ENCODE data around the gene ZACN.
"Not testable (repeated sequence)": the region's sequence is repeated elsewhere in the genome, so short reads cannot be mapped to it uniquely, and the experiment has no call there.

ZACN gene

GRCh38 chr17:76078860-76079534 lies at the start of gene ZACN:
Gene ZACN, plus strand, starts transcription at chr17:76079182. Its CDS starts 83 bp downstream, at chr17:76079265.
- no peak for DNase-seq (ENCODE audit: low spot score)

GRCh38 chr17:76032073-76032779 lies 46.8 kb upstream of the ZACN start:
- DNase-seq (ENCODE audit: low spot score), result no peak

- no peak for DNase-seq (ENCODE audit: low spot score)
Observed at GRCh38 chr17:76032780-76033108, 46.2 kb upstream of the ZACN start.

- no peak for DNase-seq (ENCODE audit: low spot score)
Observed at GRCh38 chr17:76033139-76033538, 45.8 kb upstream of the ZACN start.

- no peak for DNase-seq (ENCODE audit: low spot score)
Observed at GRCh38 chr17:76034428-76035350, 44.3 kb upstream of the ZACN start.

- DNase-seq (ENCODE audit: low spot score), result no peak
Observed at GRCh38 chr17:76036497-76037261, 42.3 kb upstream of the ZACN start.

- no peak for DNase-seq (ENCODE audit: low spot score)
Observed at GRCh38 chr17:76038050-76038449, 40.9 kb upstream of the ZACN start.

GRCh38 chr17:76039121-76039520 lies 39.9 kb upstream of the ZACN start:
- DNase-seq (ENCODE audit: low spot score), result no peak

- DNase-seq (ENCODE audit: low spot score), result no peak
Observed at GRCh38 chr17:76040376-76040775, 38.6 kb upstream of the ZACN start.

GRCh38 chr17:76042868-76043267 lies 36.1 kb upstream of the ZACN start:
- DNase-seq (ENCODE audit: low spot score), result not testable (repeated sequence)

- not testable (repeated sequence) for DNase-seq (ENCODE audit: low spot score)
Observed at GRCh38 chr17:76044475-76045007, 34.4 kb upstream of the ZACN start.

GRCh38 chr17:76046064-76046463 lies 32.9 kb upstream of the ZACN start:
- DNase-seq (ENCODE audit: low spot score), result no peak

GRCh38 chr17:76048025-76048605 lies 30.9 kb upstream of the ZACN start:
- DNase-seq (ENCODE audit: low spot score), result no peak

GRCh38 chr17:76048711-76049110 lies 30.3 kb upstream of the ZACN start:
- no peak for DNase-seq (ENCODE audit: low spot score)

- no peak for DNase-seq (ENCODE audit: low spot score)
Observed at GRCh38 chr17:76049239-76049638, 29.7 kb upstream of the ZACN start.

- DNase-seq (ENCODE audit: low spot score), result no peak
Observed at GRCh38 chr17:76049836-76050537, 29.0 kb upstream of the ZACN start.

- DNase-seq (ENCODE audit: low spot score), result no peak
Observed at GRCh38 chr17:76050538-76051467, 28.2 kb upstream of the ZACN start.

- no peak for DNase-seq (ENCODE audit: low spot score)
Observed at GRCh38 chr17:76051561-76051960, 27.4 kb upstream of the ZACN start.

GRCh38 chr17:76053246-76054111 lies 25.5 kb upstream of the ZACN start:
- no peak for DNase-seq (ENCODE audit: low spot score)

Measured in activated CD4-positive, alpha-beta T cell treated with anti-CD3 and anti-CD28 coated beads, Interleukin-2, Interleukin-4, amounts not matched to agents 100 ng/mL and 50 ng/mL, durations not matched to agents 16 hours and 8 hours (primary cell).